Lower lobe of right lung (tissue), 2 donors: Measurements from ENCODE around the gene ENGASE. TPM values are rescaled to one million over a fixed set of nuclear protein-coding genes. Genes with fewer than 3 reads are reported as not detected.

ENCODE experiments used
- ATAC-seq, 2 donors: fragments of 200-7000 bp; cut with Tn5 transposase; one replicate each; pipeline ENCODE4 v1.9.1; 2020 to 2022; ENCODE audit warnings: mild to moderate bottlenecking in 2 of 2, moderate library complexity in 2 of 2
- DNase-seq: peaks from one replicate; pipeline ENCODE4 v3.0.0-alpha.2; 2020
- H3K27ac ChIP-seq: fragments of 200-600 bp; one replicate; pipeline ENCODE4 v1.8.0; 2022
- H3K27me3 ChIP-seq: fragments of 200-600 bp; one replicate; pipeline ENCODE4 v1.8.0; 2022; ENCODE audit warnings: low read depth
- H3K36me3 ChIP-seq: fragments of 200-600 bp; one replicate; pipeline ENCODE4 v1.8.0; 2022; ENCODE audit warnings: mild to moderate bottlenecking
- H3K4me1 ChIP-seq: fragments of 200-600 bp; one replicate; pipeline ENCODE4 v1.8.0; 2022
- H3K4me3 ChIP-seq: fragments of 200-600 bp; one replicate; pipeline ENCODE4 v1.8.0; 2022; ENCODE audit warnings: mild to moderate bottlenecking
- H3K9me3 ChIP-seq: fragments of 200-600 bp; one replicate; pipeline ENCODE4 v1.8.0; 2022
- CTCF ChIP-seq: fragments of 200-600 bp; IDR thresholded peaks from one replicate; pipeline ENCODE4 v1.8.0; 2022; ENCODE audit warnings: antibody characterized with exemption, mild to moderate bottlenecking
- intact Hi-C: fragments of 100-400 bp; cut with DNase I; formaldehyde crosslinking; loops from one replicate; pipeline ENCODE4 v1.11.0; 2022
- total RNA-seq: library from RNA; stranded (reverse); fragmentation: NEBNext Ultra II Directional; extraction: Animal tissue kit (Norgen Biotek cat#: 25700); gene quantifications from one replicate; pipeline ENCODE4 v1.2.1, GENCODE V29; 2021
- donor health status: DM: no; HTN: yes; CAD: no; lungs with severe emphysema.

The ENGASE gene
- total RNA-seq, 1 donor from 2014 or later = 56.4 TPM

DNA sequence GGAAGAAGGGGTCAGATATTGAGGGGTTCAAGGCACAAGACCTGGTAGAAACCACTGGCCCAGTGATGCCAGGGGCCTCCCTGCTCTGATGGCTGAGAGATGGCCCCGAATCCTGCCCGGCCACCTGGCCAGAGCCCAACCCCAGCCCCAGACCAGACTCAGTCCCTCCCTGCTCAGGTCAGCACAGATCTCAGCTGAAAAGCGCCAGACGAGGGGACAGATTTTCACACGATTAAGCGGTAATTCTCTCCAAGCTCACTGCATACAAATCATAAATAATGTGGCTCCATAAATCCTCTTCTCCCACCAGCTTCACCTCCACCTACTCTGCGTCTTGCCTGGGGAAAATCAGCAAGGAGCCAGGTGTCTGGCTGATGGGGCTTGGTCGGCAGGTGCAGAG lies 57.1 kb downstream of the ENGASE start:
- no peaks in the 10 kb centered on the region for H3K9me3 ChIP-seq
- DNase-seq (no peak), ATAC-seq (no peak)
- TF ChIP-seq CTCF = no peak
- no peaks in the 10 kb centered on the region for H3K36me3 ChIP-seq
- H3K4me3 ChIP-seq = no peak overlapping the region
- H3K4me1 ChIP-seq = no peaks in the 10 kb centered on the region
- H3K27me3 ChIP-seq = peaks cover 65% of the 10 kb centered on the region
- H3K27ac ChIP-seq = no peak overlapping the region
- intact Hi-C loops = no loop called here

GRCh38 chr17:79132271-79133064 lies 57.8 kb downstream of the ENGASE start:
- ATAC-seq = no peak

DNA sequence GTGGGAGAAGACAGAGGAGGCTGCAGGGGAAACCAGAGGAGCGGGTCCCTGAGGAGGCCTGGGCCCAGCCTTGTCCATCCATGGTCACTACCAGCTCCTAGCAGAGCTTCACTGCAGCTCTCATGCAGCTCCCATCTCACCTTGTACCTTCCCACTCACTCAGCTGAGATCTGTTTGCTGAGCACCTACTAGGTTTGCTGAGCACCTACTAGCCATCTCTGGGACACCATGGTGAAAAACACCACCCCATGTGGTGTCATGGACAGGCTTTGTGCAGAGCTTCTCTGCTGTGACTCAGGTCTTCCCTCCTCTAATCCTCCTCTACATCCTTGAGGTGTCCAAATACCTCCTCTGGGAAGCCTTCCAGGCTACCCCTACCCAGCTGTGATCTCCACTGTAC lies 58.6 kb downstream of the ENGASE start:
- Histone ChIP-seq H3K4me3 (no peak overlapping the region), H3K27ac (no peak overlapping the region), H3K9me3 (no peaks in the 10 kb centered on the region), H3K4me1 (no peaks in the 10 kb centered on the region), H3K36me3 (no peaks in the 10 kb centered on the region), H3K27me3 (peaks cover 59% of the 10 kb centered on the region)
- TF ChIP-seq CTCF = no peak
- intact Hi-C loops = no loop called here
- no peak for DNase-seq
- ATAC-seq = no peak

More at GRCh38 chr17:79132271-79133064, 57.8 kb downstream of the ENGASE start:
- peaks cover 62% of the 10 kb centered on the region for H3K27me3 ChIP-seq
- DNase-seq = no peak
- no peaks in the 10 kb centered on the region for H3K9me3 ChIP-seq
- H3K27ac ChIP-seq = no peak overlapping the region
- H3K4me1 ChIP-seq = no peaks in the 10 kb centered on the region
- intact Hi-C loops = no loop called here
- no peak for TF ChIP-seq CTCF
- no peaks in the 10 kb centered on the region for H3K36me3 ChIP-seq
- H3K4me3 ChIP-seq = no peak overlapping the region

DNA sequence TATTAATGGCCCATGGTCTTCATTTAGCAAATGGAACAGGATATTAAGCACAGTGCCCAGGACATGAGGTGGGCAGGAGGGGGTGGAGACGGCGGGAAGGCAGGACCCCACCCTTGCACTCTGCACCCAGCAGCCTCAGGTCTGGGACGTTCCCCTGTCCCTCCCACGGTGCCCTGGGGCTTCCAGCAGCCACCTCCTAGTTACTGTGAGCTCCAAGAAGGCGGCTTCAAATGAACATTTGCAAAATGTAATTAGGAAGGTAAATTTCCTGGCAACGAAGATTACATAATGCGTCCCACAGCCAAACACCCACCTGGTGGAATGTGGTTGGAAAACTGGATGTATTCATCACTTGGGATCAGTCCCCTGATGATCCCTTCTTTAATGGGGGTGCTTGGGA lies 59.4 kb downstream of the ENGASE start:
- intact Hi-C loops = no loop called here
- H3K27ac ChIP-seq = no peak overlapping the region
- DNase-seq (no peak), ATAC-seq (no peak)
- no peaks in the 10 kb centered on the region for H3K4me1 ChIP-seq
- peaks cover 52% of the 10 kb centered on the region for H3K27me3 ChIP-seq
- no peak for TF ChIP-seq CTCF
- H3K36me3 ChIP-seq = no peaks in the 10 kb centered on the region
- H3K9me3 ChIP-seq = no peaks in the 10 kb centered on the region
- H3K4me3 ChIP-seq = no peak overlapping the region

GRCh38 chr17:79135011-79135410 lies 60.4 kb downstream of the ENGASE start:
- Histone ChIP-seq H3K27me3 (peaks cover 57% of the 10 kb centered on the region), H3K9me3 (no peaks in the 10 kb centered on the region), H3K4me3 (no peak overlapping the region), H3K27ac (no peak overlapping the region), H3K4me1 (no peaks in the 10 kb centered on the region), H3K36me3 (no peaks in the 10 kb centered on the region)
- no peak for DNase-seq
- TF ChIP-seq CTCF = no peak
- no peak for ATAC-seq
- intact Hi-C loops = no loop called here
